ENCODE results near the gene ALDH9A1.

The ALDH9A1 gene

DNA sequence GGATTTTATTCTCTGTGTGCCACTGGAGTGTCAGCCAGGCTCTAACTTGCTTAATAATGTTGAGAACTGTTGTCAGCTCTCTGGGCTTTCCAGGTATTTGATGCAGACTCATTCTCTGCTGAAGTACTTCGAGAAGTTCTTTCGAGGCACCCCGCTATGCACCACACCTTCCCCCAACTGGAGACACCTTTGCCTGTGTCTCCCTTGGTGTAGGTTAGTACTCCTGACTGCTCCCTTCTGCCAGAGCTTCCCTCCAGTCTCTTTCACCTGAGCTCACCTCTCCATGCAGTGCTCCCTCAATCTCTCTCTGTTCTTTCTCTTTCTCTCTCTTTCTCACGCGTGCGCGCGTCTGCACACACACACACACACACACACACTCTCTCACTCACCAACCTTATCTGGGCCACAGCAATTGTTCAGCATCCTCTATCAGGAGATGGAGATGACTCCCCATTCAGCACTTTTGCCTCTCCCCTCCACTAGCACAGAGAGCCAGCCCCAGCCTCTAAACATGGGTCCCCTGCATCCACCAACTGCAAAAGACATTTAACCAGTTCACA, 81.3 kb downstream of the ALDH9A1 start:
- no peak for DNase-seq

DNA sequence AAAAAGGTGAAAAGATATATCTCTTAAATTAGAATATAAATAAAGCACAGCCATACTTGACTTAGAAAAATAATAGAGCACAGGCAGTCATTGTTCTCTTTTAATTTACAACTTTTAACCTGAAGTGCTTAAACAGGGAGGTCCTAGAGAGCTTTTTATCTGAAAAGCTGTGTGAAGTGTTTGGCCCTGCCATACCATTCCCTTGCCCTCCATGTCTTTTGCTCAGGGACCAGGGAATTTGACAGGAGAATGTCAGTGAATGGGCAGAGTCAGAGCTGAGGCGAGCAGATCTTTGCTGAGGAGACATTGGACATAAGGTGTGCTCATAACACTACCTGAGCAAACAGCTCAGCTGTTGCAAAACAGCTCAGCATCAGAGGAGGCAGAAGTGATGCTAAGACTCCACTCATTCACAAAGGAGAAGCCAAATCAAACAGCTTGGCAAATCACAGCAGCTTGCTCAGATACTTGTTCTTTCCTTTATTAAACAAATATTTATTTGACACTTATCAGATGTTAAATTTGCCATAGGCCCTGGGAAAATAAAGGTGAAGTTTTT, 82.2 kb downstream of the ALDH9A1 start:
- no peak for DNase-seq

Measured in bone marrow (tissue), 2 donors.